HG02763 (cell line): ENCODE results near the gene AFF3.

ENCODE experiments used
- ATAC-seq: cut with Tn5 transposase; IDR thresholded peaks from one replicate; pipeline ENCODE4 v1.9.1; 2021; ENCODE audit warnings: mild to moderate bottlenecking, moderate library complexity; ENCODE audit not compliant: unreplicated experiment

AFF3 gene

GRCh38 chr2:100072503-100072902 is 69.9 kb downstream of the AFF3 start:
- ATAC-seq: no peak

GRCh38 chr2:100071335-100072043 is 70.9 kb downstream of the AFF3 start:
- ATAC-seq: no peak

- no peak for ATAC-seq
Measured at GRCh38 chr2:100070078-100070477, 72.3 kb downstream of the AFF3 start.

GRCh38 chr2:100068395-100068794 is 74.0 kb downstream of the AFF3 start:
- no peak for ATAC-seq

DNA sequence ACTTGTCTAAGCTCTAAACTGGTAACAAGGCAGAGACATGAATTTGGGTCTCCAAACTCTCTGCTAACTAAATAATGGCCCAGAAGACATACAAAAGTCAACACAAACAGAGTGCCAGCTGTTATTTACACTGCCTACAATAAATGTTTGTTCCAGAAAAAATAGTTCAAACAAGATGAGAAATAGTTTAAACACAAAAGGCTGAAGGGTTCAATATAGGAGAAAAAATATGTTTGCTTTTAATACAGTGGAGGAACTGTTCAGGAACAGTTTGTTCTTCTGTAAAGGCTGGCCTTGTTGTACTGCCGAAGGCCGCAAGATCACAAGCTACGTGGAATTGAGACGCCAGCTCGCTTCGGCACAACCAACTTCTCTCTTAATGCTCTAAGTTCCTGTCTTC is 74.6 kb downstream of the AFF3 start:
- ATAC-seq: no peak

DNA sequence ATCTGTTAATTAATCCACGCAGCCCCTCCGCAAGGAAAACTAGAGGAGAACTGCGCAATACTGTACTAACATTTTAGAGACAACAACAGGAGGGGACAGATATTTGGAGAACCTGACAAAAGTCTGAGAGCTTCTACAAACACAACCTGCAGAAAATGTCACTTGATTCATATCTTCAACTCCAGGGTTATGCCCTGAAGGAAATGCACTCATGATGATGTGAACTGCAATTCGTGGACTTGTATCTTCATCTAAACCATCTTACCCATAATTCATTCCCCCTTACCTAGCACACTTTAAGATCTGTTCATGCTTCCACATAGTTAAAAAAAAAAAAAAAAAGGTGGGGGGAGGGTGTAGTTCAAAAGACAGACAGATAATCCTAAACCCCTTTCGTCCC is 75.5 kb downstream of the AFF3 start:
- no peak for ATAC-seq

DNA sequence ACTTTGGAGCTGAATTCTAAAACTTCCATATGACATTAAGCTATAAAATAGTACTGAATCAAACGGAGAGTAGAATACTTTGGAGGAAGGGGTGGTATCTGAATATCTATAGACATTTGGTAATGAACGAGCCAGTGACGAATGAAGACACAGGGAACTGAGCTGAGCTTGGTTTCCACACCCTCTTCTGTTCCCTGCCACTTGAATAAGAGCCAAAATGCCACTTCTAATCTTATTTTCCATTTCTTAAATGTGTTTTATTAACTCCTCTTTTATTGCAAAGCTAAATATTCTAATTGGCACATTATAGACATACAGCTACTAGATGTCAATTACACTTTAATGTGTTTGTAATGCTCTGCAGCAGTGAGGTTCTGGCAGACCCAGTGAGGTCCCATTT is 76.1 kb downstream of the AFF3 start:
- no peak for ATAC-seq

GRCh38 chr2:100064592-100065428 is 77.6 kb downstream of the AFF3 start:
- no peak for ATAC-seq

GRCh38 chr2:100064165-100064564 is 78.2 kb downstream of the AFF3 start:
- ATAC-seq: no peak

- no peak for ATAC-seq
Measured at GRCh38 chr2:100063459-100063953, 78.9 kb downstream of the AFF3 start.

GRCh38 chr2:100062336-100062735 is 80.1 kb downstream of the AFF3 start:
- no peak for ATAC-seq

DNA sequence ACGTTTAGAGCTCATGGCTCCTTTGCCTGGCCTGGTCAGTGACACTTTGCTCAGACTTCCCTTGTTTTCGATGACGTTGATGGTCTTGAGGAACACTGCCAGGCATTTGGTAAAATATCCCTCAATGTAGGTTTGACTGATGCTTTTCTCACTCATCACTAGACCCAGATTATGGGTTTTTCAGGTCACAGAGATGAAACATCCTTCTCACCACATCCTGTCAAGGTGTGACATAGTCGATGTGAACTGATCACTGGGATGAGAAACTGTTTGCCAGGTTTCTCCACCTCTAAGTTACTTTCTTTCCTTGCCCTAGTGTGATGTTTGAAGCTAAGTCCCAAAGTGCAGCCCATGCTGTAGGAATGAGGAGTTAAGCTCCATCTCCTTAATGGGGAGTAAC is 81.5 kb downstream of the AFF3 start:
- no peak for ATAC-seq

DNA sequence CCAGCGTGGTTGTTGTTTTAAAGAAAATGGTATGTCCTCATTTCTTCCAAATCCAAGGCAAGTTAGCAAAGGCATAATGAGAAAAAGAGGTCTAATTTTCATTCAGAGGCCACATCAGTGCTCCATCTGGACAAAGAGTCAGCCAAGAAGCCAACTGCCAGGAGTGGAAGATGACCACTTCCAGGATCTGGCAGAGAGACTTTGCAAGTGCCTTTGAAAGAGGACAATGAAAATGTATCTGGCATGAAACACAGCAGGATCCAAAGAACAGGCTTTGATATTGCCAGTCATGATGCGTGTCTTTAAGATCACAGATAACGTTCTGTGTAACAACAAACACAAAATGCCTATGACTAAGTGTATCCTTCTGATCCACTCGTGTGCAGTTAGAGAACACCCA is 82.8 kb downstream of the AFF3 start:
- ATAC-seq: no peak

GRCh38 chr2:100057901-100058261 is 84.5 kb downstream of the AFF3 start:
- no peak for ATAC-seq

DNA sequence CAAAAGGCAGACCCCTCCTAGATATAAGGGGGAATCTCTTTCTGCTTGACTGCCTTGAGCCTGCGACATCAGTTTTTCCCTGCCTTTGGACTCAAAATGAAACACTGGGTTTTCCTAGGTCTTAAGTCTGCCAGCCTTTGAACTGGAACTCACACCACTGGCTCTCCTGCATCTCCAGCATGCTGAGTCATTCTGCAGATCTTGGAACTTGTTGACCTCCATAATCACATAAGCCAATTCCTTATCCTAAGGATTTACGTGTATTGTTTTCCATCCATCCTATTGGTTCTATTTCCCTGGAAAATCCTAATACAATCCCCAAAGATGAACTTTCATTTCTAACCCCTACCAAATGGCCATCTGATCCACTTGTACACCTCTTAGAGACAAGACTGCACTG is 88.0 kb downstream of the AFF3 start:
- no peak for ATAC-seq

- no peak for ATAC-seq
Measured at GRCh38 chr2:100053087-100053885, 89.1 kb downstream of the AFF3 start.

GRCh38 chr2:100052650-100053049 is 89.7 kb downstream of the AFF3 start:
- no peak for ATAC-seq

GRCh38 chr2:100051253-100051652 is 91.1 kb downstream of the AFF3 start:
- ATAC-seq: no peak

DNA sequence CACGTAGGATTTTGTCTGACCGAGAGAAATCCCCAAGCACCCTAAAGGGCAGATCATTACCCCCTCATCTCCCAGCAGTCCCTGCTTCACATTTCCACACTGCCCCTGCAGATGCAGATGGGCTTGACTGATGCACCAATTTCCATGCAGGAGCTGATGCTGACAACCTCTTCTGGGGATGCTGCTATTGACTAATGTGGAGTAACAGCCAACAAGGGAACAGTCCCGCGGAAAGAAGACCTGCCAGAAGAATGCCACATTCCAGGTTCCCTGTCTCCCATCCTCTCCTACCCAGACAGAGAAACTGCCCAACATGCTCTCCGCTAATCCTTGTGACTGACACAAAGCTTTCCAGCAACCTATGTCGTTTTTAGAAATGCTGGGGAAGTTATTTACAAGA is 91.7 kb downstream of the AFF3 start:
- ATAC-seq: no peak

DNA sequence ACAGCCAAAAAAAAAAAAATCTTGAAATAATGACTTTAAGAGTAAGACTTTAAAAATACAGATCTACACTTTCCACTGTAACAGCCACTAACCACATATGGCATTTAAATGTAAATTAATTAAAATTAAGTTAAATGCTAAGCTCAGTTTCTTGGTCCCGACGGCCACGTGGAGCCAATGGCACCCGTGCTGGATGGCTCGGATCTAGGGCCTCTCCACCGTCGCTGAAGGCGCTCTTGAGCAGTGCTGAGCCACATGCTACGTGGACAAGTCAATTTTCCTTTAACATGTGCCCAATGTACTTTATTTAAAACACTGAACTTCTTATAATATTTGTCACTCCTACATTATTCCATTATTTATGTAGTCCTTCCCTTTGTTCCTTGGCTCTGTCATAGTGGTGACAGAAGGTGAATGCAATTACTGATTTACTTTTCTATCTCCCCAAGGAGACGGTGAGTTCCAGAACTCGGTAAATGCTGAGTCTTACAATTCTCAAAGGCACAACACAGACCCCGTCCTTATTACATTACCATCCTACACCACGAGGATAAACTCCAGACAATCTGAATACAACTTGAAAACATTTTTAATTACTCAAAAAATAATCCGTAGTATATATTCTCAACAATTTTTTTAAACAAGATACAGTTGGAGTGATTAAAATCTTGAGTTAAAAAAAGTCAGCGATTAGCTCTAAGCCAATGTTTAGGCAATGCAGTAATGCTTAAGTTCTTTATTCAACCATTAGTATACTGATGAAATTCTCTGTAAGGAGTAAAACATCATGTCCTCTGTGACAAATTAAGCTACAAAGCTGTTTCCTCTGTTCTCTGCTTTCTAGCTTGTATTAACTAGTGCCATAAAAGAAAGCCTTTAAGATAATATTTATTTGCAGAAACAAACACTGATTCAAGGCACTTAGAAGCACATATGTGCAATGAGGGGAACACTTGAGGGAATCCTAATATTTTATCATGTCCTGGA is 95.1 kb downstream of the AFF3 start:
- no peak for ATAC-seq
